ENCODE data around the gene ZBTB49. TPM values are rescaled to one million over a fixed set of nuclear protein-coding genes. Genes with fewer than 3 reads are reported as not detected.

The ZBTB49 gene
- total and polyA plus RNA-seq, 2 of the 13 experiments (the other 11 are each of a cell fraction or from before 2014, with no cell fraction given) = 3.3 to 4.3 TPM

DNA sequence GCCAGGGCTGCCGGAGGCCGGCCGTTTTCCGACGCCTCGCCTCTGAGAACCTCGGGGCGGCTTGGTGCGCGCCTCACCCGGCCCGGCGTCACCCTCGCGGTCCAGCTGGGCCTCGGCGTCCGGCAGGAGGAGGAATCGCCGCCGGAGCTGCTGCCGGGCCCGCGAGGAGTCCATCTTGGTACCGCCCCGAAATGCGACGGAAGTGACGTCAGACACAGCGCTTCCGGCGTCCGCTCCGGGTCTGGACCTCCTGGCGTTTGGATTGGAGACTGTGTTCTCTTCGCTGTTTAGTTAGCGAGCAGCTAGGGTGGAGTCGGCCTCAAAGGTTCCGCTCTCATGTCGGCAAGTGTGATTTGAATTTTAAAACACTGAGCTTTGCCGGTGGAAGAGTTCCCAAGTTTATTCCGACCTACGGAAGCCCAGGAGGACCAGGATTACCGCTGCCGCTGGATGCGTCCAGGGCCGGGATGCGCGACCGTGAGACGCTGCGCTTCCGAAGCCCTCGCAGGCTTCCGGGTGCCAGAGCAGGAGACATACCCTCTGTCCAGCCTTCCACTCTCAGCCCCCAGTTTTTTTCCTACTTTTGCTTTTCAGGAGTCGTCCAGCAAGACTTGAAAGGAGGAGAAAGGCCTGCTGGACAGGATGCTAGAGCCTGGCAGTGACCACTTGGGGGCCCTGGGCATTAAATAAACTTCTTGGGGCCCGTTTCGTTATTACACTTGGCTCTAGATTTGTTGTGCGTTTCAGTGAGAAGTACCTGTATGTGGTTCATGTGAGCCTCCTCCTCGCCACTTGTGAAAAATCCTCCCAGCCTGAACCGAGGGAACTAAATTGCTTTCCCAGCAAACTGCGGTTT lies 41.8 kb upstream of the ZBTB49 start, which contains the start of gene TMEM128 (continued):
- TF ChIP-seq PAXIP1 (CRISPR knock-in tag; conservative IDR thresholded peaks at IDR 0.05) = no peak
- no peak for TF ChIP-seq AKNA (CRISPR knock-in tag; IDR thresholded peaks at IDR 0.05; ENCODE audit: borderline replicate concordance)
- TF ChIP-seq HOMEZ (CRISPR knock-in tag; IDR thresholded peaks at IDR 0.05; ENCODE audit: low read depth) = no peak
- TF ChIP-seq, protein P1, sequence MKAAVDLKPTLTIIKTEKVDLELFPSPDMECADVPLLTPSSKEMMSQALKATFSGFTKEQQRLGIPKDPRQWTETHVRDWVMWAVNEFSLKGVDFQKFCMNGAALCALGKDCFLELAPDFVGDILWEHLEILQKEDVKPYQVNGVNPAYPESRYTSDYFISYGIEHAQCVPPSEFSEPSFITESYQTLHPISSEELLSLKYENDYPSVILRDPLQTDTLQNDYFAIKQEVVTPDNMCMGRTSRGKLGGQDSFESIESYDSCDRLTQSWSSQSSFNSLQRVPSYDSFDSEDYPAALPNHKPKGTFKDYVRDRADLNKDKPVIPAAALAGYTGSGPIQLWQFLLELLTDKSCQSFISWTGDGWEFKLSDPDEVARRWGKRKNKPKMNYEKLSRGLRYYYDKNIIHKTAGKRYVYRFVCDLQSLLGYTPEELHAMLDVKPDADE (CRISPR knock-in tag; IDR thresholded peaks at IDR 0.05) = peak; percentile 35; the same call in 1 of the 2 replicates
- TF ChIP-seq ZNF839 (CRISPR knock-in tag; IDR thresholded peaks at IDR 0.05; ENCODE audit: borderline replicate concordance) = no peak
- TF ChIP-seq, protein P2, sequence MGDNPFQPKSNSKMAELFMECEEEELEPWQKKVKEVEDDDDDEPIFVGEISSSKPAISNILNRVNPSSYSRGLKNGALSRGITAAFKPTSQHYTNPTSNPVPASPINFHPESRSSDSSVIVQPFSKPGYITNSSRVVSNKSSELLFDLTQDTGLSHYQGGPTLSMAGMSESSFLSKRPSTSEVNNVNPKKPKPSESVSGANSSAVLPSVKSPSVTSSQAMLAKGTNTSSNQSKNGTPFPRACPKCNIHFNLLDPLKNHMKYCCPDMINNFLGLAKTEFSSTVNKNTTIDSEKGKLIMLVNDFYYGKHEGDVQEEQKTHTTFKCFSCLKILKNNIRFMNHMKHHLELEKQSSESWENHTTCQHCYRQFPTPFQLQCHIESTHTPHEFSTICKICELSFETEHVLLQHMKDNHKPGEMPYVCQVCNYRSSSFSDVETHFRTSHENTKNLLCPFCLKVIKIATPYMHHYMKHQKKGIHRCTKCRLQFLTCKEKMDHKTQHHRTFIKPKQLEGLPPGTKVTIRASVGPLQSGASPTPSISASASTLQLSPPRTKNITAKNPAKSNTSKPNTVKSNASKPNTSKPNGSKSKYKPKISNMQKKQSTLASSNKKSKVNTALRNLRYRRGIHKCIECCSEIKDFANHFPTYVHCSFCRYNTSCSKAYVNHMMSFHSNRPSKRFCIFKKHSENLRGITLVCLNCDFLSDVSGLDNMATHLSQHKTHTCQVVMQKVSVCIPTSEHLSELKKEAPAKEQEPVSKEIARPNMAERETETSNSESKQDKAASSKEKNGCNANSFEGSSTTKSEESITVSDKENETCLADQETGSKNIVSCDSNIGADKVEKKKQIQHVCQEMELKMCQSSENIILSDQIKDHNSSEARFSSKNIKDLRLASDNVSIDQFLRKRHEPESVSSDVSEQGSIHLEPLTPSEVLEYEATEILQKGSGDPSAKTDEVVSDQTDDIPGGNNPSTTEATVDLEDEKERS (CRISPR knock-in tag; IDR thresholded peaks at IDR 0.05) = no peak
- TF ChIP-seq SP140L (CRISPR knock-in tag; IDR thresholded peaks at IDR 0.05; ENCODE audit: borderline replicate concordance) = 0 out of 2 replicates have a peak, but pooled peaks have one; percentile 40
- TF ChIP-seq MXD1 (CRISPR knock-in tag; IDR thresholded peaks at IDR 0.05) = peak; percentile 70; the same call in 1 of the 2 replicates
- peak; percentile 37 for TF ChIP-seq SKI (IDR thresholded peaks at IDR 0.05; ENCODE audit: partially characterized antibody)
- 0 out of 2 replicates have a peak, but pooled peaks have one; percentile 60 for TF ChIP-seq MAF1 (CRISPR knock-in tag; IDR thresholded peaks at IDR 0.05; ENCODE audit: borderline replicate concordance)
- 0 out of 2 replicates have a peak, but pooled peaks have one; percentile 72 for TF ChIP-seq ZSCAN29 (CRISPR knock-in tag; conservative IDR thresholded peaks at IDR 0.05)
